Measurements from ENCODE around the gene ATP1A4.

The ATP1A4 gene

GRCh38 chr1:160148121-160148520 is 3.3 kb upstream of the ATP1A4 start:
- no peak for DNase-seq (ENCODE audit: low spot score)

GRCh38 chr1:160149233-160149632 is 2.2 kb upstream of the ATP1A4 start:
- DNase-seq (ENCODE audit: low spot score) = no peak

- DNase-seq (ENCODE audit: low spot score) = no peak
These were observed 1.7 kb upstream of the ATP1A4 start for GRCh38 chr1:160149716-160150115.

GRCh38 chr1:160154790-160155189 is 3.4 kb downstream of the ATP1A4 start:
- DNase-seq (ENCODE audit: low spot score) = no peak

- DNase-seq (ENCODE audit: low spot score) = no peak
These were observed 5.0 kb downstream of the ATP1A4 start for GRCh38 chr1:160156361-160156760.

- DNase-seq (ENCODE audit: low spot score) = no peak
These were observed 5.8 kb downstream of the ATP1A4 start for GRCh38 chr1:160157174-160157573.

- no peak for DNase-seq (ENCODE audit: low spot score)
These were observed 6.6 kb downstream of the ATP1A4 start for GRCh38 chr1:160158031-160158430.

DNA sequence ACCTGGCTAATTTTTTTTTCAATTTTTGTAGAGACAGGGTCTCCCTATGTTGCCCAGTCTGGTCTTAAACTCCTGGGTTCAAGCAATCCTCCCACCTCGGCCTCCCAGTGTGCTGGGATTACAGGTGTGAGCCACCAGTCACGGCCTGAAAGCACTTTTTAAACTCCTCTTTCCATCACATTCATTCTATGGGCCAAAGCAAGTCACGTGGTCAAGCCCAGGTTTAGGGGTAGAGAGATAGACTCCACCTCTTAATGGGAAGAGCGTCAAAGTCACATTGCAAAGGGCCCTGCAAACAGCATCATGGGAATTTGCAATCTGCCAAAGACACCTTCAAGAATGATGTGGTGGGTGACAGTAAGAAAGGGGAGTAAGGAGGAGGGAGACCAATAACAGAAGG is 7.1 kb downstream of the ATP1A4 start:
- DNase-seq (ENCODE audit: low spot score) = no peak

DNA sequence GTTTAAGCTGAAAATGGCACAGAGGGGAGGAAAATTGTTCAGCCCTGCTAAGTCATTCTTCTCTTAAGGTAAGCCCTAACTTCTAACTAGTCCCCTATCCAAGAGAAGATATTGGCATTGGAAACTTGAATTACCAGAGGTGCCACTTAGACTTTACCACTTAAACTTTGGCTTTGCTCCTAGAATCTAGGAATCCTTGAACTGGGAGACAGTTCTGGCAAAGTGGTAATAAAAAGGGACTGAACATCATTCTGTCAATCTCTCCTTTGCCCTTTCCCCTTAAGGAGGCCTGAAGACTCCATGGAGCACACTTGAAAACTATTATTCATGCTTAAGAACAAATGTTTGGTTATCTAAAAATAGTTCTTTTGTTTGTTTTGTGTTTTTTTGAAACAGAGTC is 8.4 kb downstream of the ATP1A4 start:
- DNase-seq (ENCODE audit: low spot score) = no peak

GRCh38 chr1:160161965-160162705 is 10.7 kb downstream of the ATP1A4 start:
- no peak for DNase-seq (ENCODE audit: low spot score)

DNA sequence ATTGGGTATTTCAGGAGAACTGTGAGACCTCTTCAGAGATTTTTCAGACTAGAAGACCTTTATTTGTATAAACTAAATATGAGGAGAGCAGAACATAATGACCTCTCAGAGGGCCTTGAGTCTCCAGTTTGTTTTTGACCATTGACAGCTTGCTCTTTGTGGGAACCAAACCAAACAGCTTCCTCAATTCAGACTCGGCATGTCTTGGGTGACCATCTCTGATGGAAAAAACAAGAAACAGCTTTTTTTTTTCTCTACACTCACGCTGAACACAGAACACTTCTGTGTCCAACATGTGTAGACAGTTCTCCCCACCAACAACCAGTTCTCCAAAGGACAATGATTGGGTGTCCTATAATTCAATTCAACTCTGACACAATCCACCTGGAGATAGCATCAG is 11.5 kb downstream of the ATP1A4 start:
- no peak for DNase-seq (ENCODE audit: low spot score)

DNA sequence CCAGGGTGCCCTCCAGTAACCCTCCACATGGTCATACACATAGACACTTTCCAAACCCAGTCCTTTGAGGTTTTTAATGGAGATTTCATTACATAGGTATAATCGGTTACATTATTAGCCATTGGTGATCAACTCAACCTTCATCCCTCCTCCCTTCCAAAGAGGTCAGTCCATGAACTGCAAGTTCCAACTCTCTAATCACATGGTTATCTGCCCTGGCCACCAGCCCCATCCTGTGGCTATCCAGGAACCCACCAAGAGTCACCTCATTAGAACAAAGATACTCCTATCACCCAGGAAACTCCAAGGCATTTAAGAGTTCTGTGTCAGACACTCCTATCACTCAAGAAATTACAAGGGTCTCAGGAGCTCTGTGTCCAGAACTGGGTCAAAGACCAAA is 12.2 kb downstream of the ATP1A4 start:
- no peak for DNase-seq (ENCODE audit: low spot score)

GRCh38 chr1:160164121-160164520 is 12.7 kb downstream of the ATP1A4 start:
- no peak for DNase-seq (ENCODE audit: low spot score)

- no peak for DNase-seq (ENCODE audit: low spot score)
These were observed 14.9 kb downstream of the ATP1A4 start for GRCh38 chr1:160166166-160166868.

DNA sequence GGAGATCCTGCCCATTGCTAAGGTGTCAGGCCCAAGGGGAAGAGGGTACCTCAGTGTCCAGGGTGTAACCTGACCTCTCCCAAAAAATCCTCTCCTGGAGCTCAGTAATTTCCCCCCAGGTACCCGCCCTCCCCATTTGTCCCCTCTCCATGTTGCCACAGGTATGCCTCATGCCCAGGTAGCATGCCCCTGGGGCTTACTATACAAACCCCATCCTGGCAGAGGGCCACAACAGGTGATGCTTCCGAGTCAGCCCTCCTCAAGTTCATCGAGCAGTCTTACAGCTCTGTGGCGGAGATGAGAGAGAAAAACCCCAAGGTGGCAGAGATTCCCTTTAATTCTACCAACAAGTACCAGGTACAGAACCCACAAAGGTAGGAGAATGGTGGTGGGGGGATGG is 15.7 kb downstream of the ATP1A4 start:
- DNase-seq (ENCODE audit: low spot score) = no peak

DNA sequence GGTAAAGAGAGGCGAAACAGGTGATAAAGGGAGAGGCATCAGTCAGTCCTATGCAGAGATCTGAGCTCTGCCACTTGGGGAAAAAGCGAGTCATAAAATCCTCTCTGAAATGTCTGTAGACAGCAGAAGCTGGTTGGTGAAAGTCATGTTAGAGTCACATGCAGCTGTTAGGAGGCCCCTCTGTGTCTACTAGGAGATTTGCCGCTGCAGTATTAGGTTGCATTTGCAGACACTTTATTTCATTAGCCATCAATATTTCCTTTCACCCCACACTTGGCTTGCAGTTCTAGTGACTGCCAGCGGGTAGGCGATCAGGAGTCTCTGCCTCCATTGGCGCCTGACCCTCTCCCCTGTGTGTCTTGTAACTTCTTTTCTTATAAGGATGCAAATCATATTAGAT is 16.2 kb downstream of the ATP1A4 start:
- no peak for DNase-seq (ENCODE audit: low spot score)

- no peak for DNase-seq (ENCODE audit: low spot score)
These were observed 16.6 kb downstream of the ATP1A4 start for GRCh38 chr1:160168016-160168415.

DNA sequence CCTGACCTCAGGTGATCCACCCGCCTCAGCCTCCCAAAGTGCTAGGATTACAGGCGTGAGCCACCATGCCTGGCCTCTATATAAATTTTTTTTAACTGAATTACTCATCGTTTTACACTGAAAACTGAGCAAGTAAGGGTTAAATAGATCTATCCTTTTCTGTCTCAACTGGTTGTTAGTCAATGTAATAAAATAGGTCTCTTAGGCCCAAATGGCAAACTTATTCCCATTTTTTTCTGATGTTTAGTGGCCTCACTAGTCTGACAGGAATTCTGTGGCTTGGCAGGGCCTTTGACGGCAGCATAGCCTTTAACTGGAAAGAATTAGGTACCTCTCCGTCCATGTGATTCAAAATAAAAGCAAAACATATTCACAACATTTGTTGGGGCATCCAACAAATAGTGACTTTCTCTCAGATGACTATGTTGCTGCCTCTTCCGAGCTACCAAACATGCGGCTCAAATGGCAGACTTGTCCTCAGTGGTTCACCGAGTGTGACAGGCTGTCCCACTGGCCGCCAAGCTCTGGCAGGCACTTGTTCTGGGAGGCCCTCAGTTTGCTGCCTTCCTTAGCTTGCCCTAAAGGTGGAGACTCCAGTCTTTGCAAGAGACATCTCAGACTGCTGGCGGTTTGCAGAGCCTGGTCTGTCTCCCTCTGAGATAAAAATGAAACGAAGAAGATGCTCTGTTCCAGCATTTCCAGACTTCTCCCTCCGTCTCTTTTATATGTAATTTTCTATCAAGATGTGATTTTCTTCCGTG is 17.4 kb downstream of the ATP1A4 start:
- no peak for DNase-seq (ENCODE audit: low spot score)

- no peak for DNase-seq (ENCODE audit: low spot score)
These were observed 18.4 kb downstream of the ATP1A4 start for GRCh38 chr1:160169553-160170399.

DNA sequence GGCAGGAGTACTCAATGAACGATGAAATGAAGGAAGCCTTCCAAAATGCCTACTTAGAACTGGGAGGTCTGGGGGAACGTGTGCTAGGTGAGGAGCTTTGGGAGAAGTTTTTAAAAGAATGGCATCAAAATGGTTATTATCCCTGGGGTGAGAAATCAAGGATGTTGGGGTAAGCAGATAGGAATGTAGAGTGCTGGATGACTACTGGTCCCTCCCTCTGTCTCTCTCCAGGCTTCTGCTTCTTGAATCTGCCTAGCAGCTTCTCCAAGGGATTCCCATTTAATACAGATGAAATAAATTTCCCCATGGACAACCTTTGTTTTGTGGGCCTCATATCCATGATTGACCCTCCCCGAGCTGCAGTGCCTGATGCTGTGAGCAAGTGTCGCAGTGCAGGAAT is 20.0 kb downstream of the ATP1A4 start:
- DNase-seq (ENCODE audit: low spot score) = no peak

DNA sequence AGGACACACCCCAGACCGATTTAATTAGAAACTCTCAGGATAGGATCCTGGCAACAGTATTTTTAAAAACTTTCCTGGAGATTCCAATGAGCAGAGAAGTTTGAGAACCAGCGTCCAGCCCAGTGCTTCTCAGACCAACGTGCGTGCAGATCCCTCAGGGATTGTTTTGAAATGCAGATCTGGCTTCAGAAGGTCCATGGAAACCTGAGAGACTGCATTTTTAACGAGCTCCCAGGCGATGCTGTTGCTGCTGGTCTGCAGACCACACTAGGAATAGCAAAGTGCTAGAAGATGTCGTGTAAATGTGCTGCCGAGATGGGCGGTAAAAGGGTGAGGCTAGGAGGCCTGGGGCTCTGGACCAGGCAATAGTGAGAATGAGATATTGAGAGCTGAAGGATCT is 20.6 kb downstream of the ATP1A4 start:
- DNase-seq (ENCODE audit: low spot score) = no peak

- DNase-seq (ENCODE audit: low spot score) = no peak
These were observed 25.8 kb downstream of the ATP1A4 start for GRCh38 chr1:160177231-160177630.

Measured in left forelimb (tissue), 1 donor.